H9 (cell line): Measurements from ENCODE around the gene TPX2. TPM values are rescaled to one million over a fixed set of nuclear protein-coding genes. Genes with fewer than 3 reads are reported as not detected.

Source experiments
- DNase-seq: peaks from one replicate; pipeline ENCODE4 v3.0.0-alpha.2; 2017
- H2AFZ ChIP-seq: one replicate; pipeline ENCODE4 v1.6.1; 2013; ENCODE audit warnings: mild to moderate bottlenecking, low read length, control low read depth, moderate library complexity
- H2AK5ac ChIP-seq: 2 replicates; pipeline ENCODE4 v1.6.1; 2013; ENCODE audit warnings: low read length, control low read depth, mixed read lengths; ENCODE audit not compliant: insufficient read length
- H2BK120ac ChIP-seq: one replicate; pipeline ENCODE4 v1.6.1; 2013; ENCODE audit warnings: low read depth, mild to moderate bottlenecking, low read length, control low read depth, inconsistent platforms; ENCODE audit not compliant: poor library complexity, severe bottlenecking
- H2BK12ac ChIP-seq: 2 replicates; pipeline ENCODE4 v1.6.1; 2013; ENCODE audit warnings: low read length, control low read depth, mixed read lengths, low read depth; ENCODE audit not compliant: insufficient read length
- H2BK15ac ChIP-seq: 2 replicates; pipeline ENCODE4 v1.6.1; 2013; ENCODE audit warnings: low read depth, low read length, control low read depth
- H2BK20ac ChIP-seq: one replicate; pipeline ENCODE4 v1.6.1; 2013; ENCODE audit warnings: low read depth, mild to moderate bottlenecking, low read length, control low read depth, inconsistent platforms; ENCODE audit not compliant: poor library complexity, severe bottlenecking
- H2BK5ac ChIP-seq: 2 replicates; pipeline ENCODE4 v1.6.1; 2013; ENCODE audit warnings: low read length, control low read depth, mixed read lengths; ENCODE audit not compliant: insufficient read length
- H3K14ac ChIP-seq: 2 replicates; pipeline ENCODE4 v1.6.1; 2013; ENCODE audit warnings: low read length, control low read depth; ENCODE audit not compliant: insufficient read depth
- H3K18ac ChIP-seq: 2 replicates; pipeline ENCODE4 v1.6.1; 2013; ENCODE audit warnings: low read depth, mild to moderate bottlenecking, mixed read lengths, low read length, control low read depth; ENCODE audit not compliant: insufficient read length
- H3K23ac ChIP-seq: 2 replicates; pipeline ENCODE4 v1.6.1; 2013; ENCODE audit warnings: low read length, control low read depth, mixed read lengths, low read depth; ENCODE audit not compliant: insufficient read length
- H3K23me2 ChIP-seq: 2 replicates; pipeline ENCODE4 v1.6.1; 2013; ENCODE audit warnings: low read depth, mild to moderate bottlenecking, mixed read lengths, low read length, control low read depth; ENCODE audit not compliant: insufficient read length, poor library complexity, severe bottlenecking
- H3K27ac ChIP-seq: 2 replicates; pipeline ENCODE4 v1.5.1; 2013; ENCODE audit warnings: low read length, control low read depth, mixed read lengths, low read depth; ENCODE audit not compliant: insufficient read length
- H3K27me3 ChIP-seq: 2 replicates; pipeline ENCODE4 v1.6.1; 2013; ENCODE audit warnings: low read length, control low read depth, inconsistent platforms; ENCODE audit not compliant: insufficient read depth
- H3K4ac ChIP-seq: 2 replicates; pipeline ENCODE4 v1.6.1; 2013; ENCODE audit warnings: low read depth, mild to moderate bottlenecking, control low read depth, inconsistent platforms, low read length, moderate library complexity
- H3K4me1 ChIP-seq: 2 replicates; pipeline ENCODE4 v1.6.1; 2013; ENCODE audit warnings: low read length, control low read depth, inconsistent platforms; ENCODE audit not compliant: insufficient read depth
- H3K4me2 ChIP-seq: 2 replicates; pipeline ENCODE4 v1.6.1; 2013; ENCODE audit warnings: low read length, control low read depth, mixed read lengths; ENCODE audit not compliant: insufficient read length, insufficient read depth
- H3K56ac ChIP-seq: 2 replicates; pipeline ENCODE4 v1.6.1; 2013; ENCODE audit warnings: low read depth, mild to moderate bottlenecking, mixed read lengths, low read length, control low read depth; ENCODE audit not compliant: insufficient read length
- H3K79me1 ChIP-seq: 2 replicates; pipeline ENCODE4 v1.6.1; 2013; ENCODE audit warnings: low read depth, mild to moderate bottlenecking, moderate library complexity, low read length, control low read depth, inconsistent platforms; ENCODE audit not compliant: insufficient read depth, poor library complexity, severe bottlenecking
- H3K79me2 ChIP-seq: 2 replicates; pipeline ENCODE4 v1.6.1; 2013; ENCODE audit warnings: low read length, control low read depth, inconsistent platforms; ENCODE audit not compliant: insufficient read depth
- H3K9ac ChIP-seq: 2 replicates; pipeline ENCODE4 v1.6.1; 2013; ENCODE audit warnings: low read length, control low read depth, mixed read lengths; ENCODE audit not compliant: insufficient read length; ENCODE audit errors: extremely low read depth
- H3K9me3 ChIP-seq: one replicate; pipeline ENCODE4 v1.6.1; 2013; ENCODE audit warnings: low read depth, low read length, inconsistent platforms; ENCODE audit not compliant: control insufficient read depth
- H3T11ph ChIP-seq: one replicate; pipeline ENCODE4 v1.6.1; 2013; ENCODE audit warnings: mild to moderate bottlenecking, low read length, control low read depth, inconsistent platforms
- H4K20me1 ChIP-seq: one replicate; pipeline ENCODE4 v1.6.1; 2013; ENCODE audit not compliant: control insufficient read depth, insufficient read length, insufficient read depth
- H4K5ac ChIP-seq: 2 replicates; pipeline ENCODE4 v1.6.1; 2013; ENCODE audit warnings: low read depth, mild to moderate bottlenecking, mixed read lengths, low read length, control low read depth; ENCODE audit not compliant: insufficient read length
- H4K8ac ChIP-seq: replicated peaks from 2 replicates; pipeline ENCODE4 v1.6.1; 2013; ENCODE audit warnings: low read length, control low read depth, mixed read lengths, low read depth; ENCODE audit not compliant: insufficient read length
- H4K91ac ChIP-seq: 2 replicates; pipeline ENCODE4 v1.6.1; 2013; ENCODE audit warnings: low read depth, mild to moderate bottlenecking, moderate library complexity, mixed read lengths, low read length, control low read depth; ENCODE audit not compliant: insufficient read length
- H3K27ac Mint-ChIP-seq, 3 experiments: 2 replicates in 2 of 3; 3 replicates in 1 of 3; pipeline ENCODE4 v1.8.0; 2020 to 2021; ENCODE audit warnings: mixed read lengths in 3 of 3, mild to moderate bottlenecking in 1 of 3, moderate library complexity in 1 of 3
- H3K27me3 Mint-ChIP-seq: 2 replicates; pipeline ENCODE4 v1.8.0; 2021; ENCODE audit warnings: low read depth, mild to moderate bottlenecking, moderate library complexity, mixed read lengths
- H3K36me3 Mint-ChIP-seq, 3 experiments: 2 replicates in 2 of 3; 3 replicates in 1 of 3; pipeline ENCODE4 v1.8.0; 2020 to 2021; ENCODE audit warnings: low read depth in 3 of 3, mixed read lengths in 3 of 3; ENCODE audit not compliant: insufficient read depth in 1 of 3
- H3K4me1 Mint-ChIP-seq, 2 experiments: 2 replicates each; pipeline ENCODE4 v1.8.0; 2020; ENCODE audit warnings: mixed read lengths in 2 of 2
- H3K4me3 Mint-ChIP-seq, 2 experiments: 2 replicates in 1 of 2; 3 replicates in 1 of 2; pipeline ENCODE4 v1.8.0; 2020 to 2021; ENCODE audit warnings: mild to moderate bottlenecking in 2 of 2, mixed read lengths in 2 of 2, moderate library complexity in 1 of 2
- H3K9me3 Mint-ChIP-seq, 2 experiments: 2 replicates in 1 of 2; 3 replicates in 1 of 2; pipeline ENCODE4 v1.8.0; 2020; ENCODE audit warnings: mild to moderate bottlenecking in 2 of 2, mixed read lengths in 2 of 2, moderate library complexity in 1 of 2
- CTCF ChIP-seq: fragments of 200-600 bp; sonication (generic); conservative IDR thresholded peaks from 3 replicates; pipeline ENCODE4 v1.8.0; 2021; ENCODE audit warnings: antibody characterized with exemption, mild to moderate bottlenecking
- WGBS: extraction: QIAGEN DNeasy Blood & Tissue Kit; methylation state at CpG from one replicate; pipeline ENCODE4 v1.1.7; 2013; ENCODE audit warnings: missing lambda C conversion rate, low lambda C conversion rate, mixed read lengths; ENCODE audit not compliant: insufficient read length; ENCODE audit errors: extremely low coverage; 5-methylcytosine and 5-hydroxymethylcytosine counted together
- total RNA-seq: library from RNA; stranded (reverse); gene quantifications from 2 replicates; pipeline ENCODE4 v1.2.1, GENCODE V29; 2021

TPX2 gene
- total RNA-seq, 1 experiment from 2014 or later: 161 TPM

- H4K8ac ChIP-seq: no peak overlapping the region
- H2BK12ac ChIP-seq: no peak overlapping the region
- no peak overlapping the region for H2BK15ac ChIP-seq
- no peaks in the 10 kb centered on the region for H3K23me2 ChIP-seq
- no peak overlapping the region for H3K9ac ChIP-seq
- no peak overlapping the region for H2BK5ac ChIP-seq
- H3K4ac ChIP-seq: no peak overlapping the region
- no peak for TF ChIP-seq CTCF
- no peak overlapping the region for H2BK20ac ChIP-seq
- no CpG with 5 or more reads among the region's 5 CpGs for WGBS
- H4K5ac ChIP-seq: no peak overlapping the region
- H3K27ac Mint-ChIP-seq: no peak overlapping the region
- H3K4me1 ChIP-seq: peaks cover 4% of the 10 kb centered on the region
- DNase-seq: no peak
- H3K18ac ChIP-seq: no peak overlapping the region
- H3K23ac ChIP-seq: no peak overlapping the region
- no peaks in the 10 kb centered on the region for H3K9me3 Mint-ChIP-seq
- no peak overlapping the region for H3K27ac ChIP-seq
- peaks cover 44 to 46% of the 10 kb centered on the region in 2 experiments for H3K4me1 Mint-ChIP-seq
- no peak overlapping the region for H2AK5ac ChIP-seq
- no peak overlapping the region for H3K56ac ChIP-seq
- H2AFZ ChIP-seq: no peak overlapping the region
- H4K91ac ChIP-seq: no peak overlapping the region
- no peaks in the 10 kb centered on the region for H4K20me1 ChIP-seq
- H2BK120ac ChIP-seq: no peak overlapping the region
- H3K9me3 ChIP-seq: no peaks in the 10 kb centered on the region
- H3K4me3 Mint-ChIP-seq: no peak overlapping the region
- no peaks in the 10 kb centered on the region for H3K79me1 ChIP-seq
- H3K79me2 ChIP-seq: peaks cover 2% of the 10 kb centered on the region; the same call in 1 of the 2 replicates
- H3K4me2 ChIP-seq: no peak overlapping the region
- no peaks in the 10 kb centered on the region for H3K27me3 ChIP-seq
- no peak overlapping the region for H3K14ac ChIP-seq
- no peaks in the 10 kb centered on the region for H3K27me3 Mint-ChIP-seq
- no peak overlapping the region for H3T11ph ChIP-seq
- H3K36me3 Mint-ChIP-seq: peaks cover 0 to 46% (median 15%) of the 10 kb centered on the region in 3 experiments; a peak in 6 of 7 replicates
Observed at GRCh38 chr20:31707258-31707615, 31.9 kb upstream of the TPX2 start.
